ENCODE measurements around the gene PCNX2.

- no peak for TF ChIP-seq ZNF850 (CRISPR knock-in tag; conservative IDR thresholded peaks at IDR 0.05)
- no peak for TF ChIP-seq SRSF4 (IDR thresholded peaks at IDR 0.05; ENCODE audit: low read depth, low read length, poor library complexity, severe bottlenecking)
- TF ChIP-seq ATAD3A (CRISPR knock-in tag; IDR thresholded peaks at IDR 0.05): no peak
- TF ChIP-seq ZSCAN29 (CRISPR knock-in tag; conservative IDR thresholded peaks at IDR 0.05): no peak
- no peak for TF ChIP-seq CHD2 (IDR thresholded peaks at IDR 0.05; ENCODE audit: low read depth, low read length)
- TF ChIP-seq ZNF580 (CRISPR knock-in tag; IDR thresholded peaks at IDR 0.05; ENCODE audit: borderline replicate concordance, low read depth): no peak
- TF ChIP-seq ZNF629 (CRISPR knock-in tag; conservative IDR thresholded peaks at IDR 0.05): no peak
- TF ChIP-seq ZNF274 (CRISPR knock-in tag; IDR thresholded peaks at IDR 0.05): no peak
- no peak for TF ChIP-seq RAD21 (CRISPR knock-in tag; IDR thresholded peaks at IDR 0.05)
- no peak for TF ChIP-seq ZNF362 (CRISPR knock-in tag; IDR thresholded peaks at IDR 0.05; ENCODE audit: borderline replicate concordance)
These were observed 44.3 kb downstream of the PCNX2 start for GRCh38 chr1:233251201-233251720.
